ENCODE data around the gene GRB10.

The GRB10 gene

GRCh38 chr7:50662996-50663395, 119.7 kb downstream of the GRB10 start:
- in situ Hi-C loops (cut with HindIII; ENCODE audit: low pct_ligation_motif_present, low sequenced_read_pairs), result no loop called here
- Histone ChIP-seq H3K27ac (no peak overlapping the region), H3K27me3 (replicated peaks) (no peaks in the 10 kb centered on the region), H3K4me3 (ENCODE audit: low read depth, low read length) (no peak overlapping the region), H3K36me3 (replicated peaks) (peaks cover 35% of the 10 kb centered on the region)
- DNase-seq, result no peak
- no peak for TF ChIP-seq CTCF (IDR thresholded peaks at IDR 0.05; ENCODE audit: low read depth, low read length, missing control alignments)

DNA sequence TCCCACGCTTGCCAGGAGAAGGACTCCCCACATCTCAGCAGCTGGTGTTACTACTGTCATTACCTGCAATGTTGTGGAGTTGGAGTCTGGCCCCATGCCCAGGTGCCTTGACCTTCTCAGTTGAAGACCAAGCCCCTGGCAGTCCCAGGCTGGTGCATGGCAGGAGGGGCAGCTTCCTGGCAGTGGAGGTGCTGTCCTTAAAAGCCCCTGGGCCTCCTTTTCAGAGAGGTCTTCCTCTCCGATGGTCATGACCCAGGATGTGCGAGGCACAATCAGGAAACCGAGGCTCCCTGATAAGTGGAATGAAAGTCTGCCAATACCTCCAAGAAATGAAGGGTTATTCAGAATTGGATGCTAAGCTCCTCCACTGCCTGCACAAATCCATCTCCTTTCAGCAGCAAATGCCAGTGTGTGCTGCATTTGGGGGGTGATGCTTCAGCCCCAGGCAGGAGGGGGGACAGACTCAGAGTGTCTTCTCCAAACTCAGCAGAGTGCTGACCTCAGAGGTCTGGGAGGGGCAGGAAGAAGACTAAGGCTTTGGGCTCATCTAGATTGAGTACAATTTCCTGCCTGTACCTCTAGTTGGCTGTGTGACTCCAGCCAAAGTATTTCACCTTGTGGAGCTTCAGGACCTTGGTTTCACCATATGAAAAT, 120.5 kb downstream of the GRB10 start:
- H3K4me3 ChIP-seq (ENCODE audit: low read depth, low read length), result no peak overlapping the region
- TF ChIP-seq CTCF (IDR thresholded peaks at IDR 0.05; ENCODE audit: low read depth, low read length, missing control alignments), result no peak
- H3K27ac ChIP-seq, result no peak overlapping the region
- DNase-seq, result no peak
- in situ Hi-C loops (cut with HindIII; ENCODE audit: low pct_ligation_motif_present, low sequenced_read_pairs), result no loop called here
- no peaks in the 10 kb centered on the region for H3K27me3 ChIP-seq (replicated peaks)
- peaks cover 34% of the 10 kb centered on the region for H3K36me3 ChIP-seq (replicated peaks)

DNA sequence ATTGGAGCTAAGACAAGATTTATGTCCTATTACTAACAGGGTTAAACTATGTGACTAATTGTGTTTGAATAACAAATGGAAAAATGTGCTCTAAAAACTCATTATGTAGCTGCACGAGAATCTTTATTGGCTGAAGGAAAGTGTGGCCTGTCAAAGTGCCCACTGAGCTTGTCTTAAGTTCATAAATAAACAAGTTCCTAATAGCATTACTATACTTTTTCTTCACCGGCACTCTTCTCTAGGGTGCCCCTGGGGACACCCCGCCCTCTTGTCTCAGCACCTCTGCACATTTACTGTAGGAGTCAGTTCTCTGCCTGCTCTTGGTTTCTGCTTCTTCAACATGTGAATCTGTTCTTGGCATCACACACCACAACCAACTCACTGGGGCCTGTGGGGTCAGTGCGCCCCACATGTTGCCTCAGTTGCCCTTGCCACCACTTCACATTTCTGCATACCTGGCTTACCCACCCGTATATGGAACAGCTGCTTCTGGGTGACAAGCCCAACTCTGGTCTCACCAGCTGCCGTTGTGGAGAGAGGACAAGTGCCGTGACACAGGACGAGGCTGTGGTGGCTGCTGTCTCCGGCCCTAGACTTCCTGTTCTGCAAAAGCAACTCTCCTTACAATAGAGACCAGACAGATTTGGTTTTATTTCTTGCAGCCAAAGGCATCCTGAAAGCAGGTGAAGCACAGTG, 121.2 kb downstream of the GRB10 start:
- Histone ChIP-seq H3K36me3 (replicated peaks) (peaks cover 34% of the 10 kb centered on the region), H3K4me3 (ENCODE audit: low read depth, low read length) (no peak overlapping the region), H3K27ac (no peak overlapping the region), H3K27me3 (replicated peaks) (no peaks in the 10 kb centered on the region)
- DNase-seq, result no peak
- in situ Hi-C loops (cut with HindIII; ENCODE audit: low pct_ligation_motif_present, low sequenced_read_pairs), result no loop called here
- TF ChIP-seq CTCF (IDR thresholded peaks at IDR 0.05; ENCODE audit: low read depth, low read length, missing control alignments), result no peak

DNA sequence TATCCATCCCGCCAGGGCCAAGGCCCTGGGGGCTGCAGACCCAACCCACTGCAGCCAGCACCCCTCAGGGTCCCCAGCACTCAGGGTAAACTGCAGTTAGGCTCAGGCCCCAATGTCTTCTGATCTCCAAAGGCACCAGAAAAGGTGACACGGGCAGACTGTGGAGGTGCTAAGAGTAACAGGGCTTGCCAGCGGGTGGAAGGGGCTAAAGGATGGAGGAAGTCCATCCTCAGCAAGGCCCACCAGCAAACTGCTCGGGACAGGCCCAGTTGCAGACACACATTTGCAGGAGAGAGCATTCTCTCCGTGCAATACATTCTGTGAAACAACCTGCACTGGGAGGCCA, 121.9 kb downstream of the GRB10 start:
- in situ Hi-C loops (cut with HindIII; ENCODE audit: low pct_ligation_motif_present, low sequenced_read_pairs), result no loop called here
- no peak overlapping the region for H3K27ac ChIP-seq
- no peak for DNase-seq
- H3K36me3 ChIP-seq (replicated peaks), result peaks cover 34% of the 10 kb centered on the region
- H3K27me3 ChIP-seq (replicated peaks), result no peaks in the 10 kb centered on the region
- TF ChIP-seq CTCF (IDR thresholded peaks at IDR 0.05; ENCODE audit: low read depth, low read length, missing control alignments), result no peak
- no peak overlapping the region for H3K4me3 ChIP-seq (ENCODE audit: low read depth, low read length)

GRCh38 chr7:50660040-50660829, 122.5 kb downstream of the GRB10 start:
- Histone ChIP-seq H3K27ac (no peak overlapping the region), H3K36me3 (replicated peaks) (peaks cover 34% of the 10 kb centered on the region), H3K4me3 (ENCODE audit: low read depth, low read length) (no peak overlapping the region), H3K27me3 (replicated peaks) (no peaks in the 10 kb centered on the region)
- DNase-seq, result no peak
- TF ChIP-seq CTCF (IDR thresholded peaks at IDR 0.05; ENCODE audit: low read depth, low read length, missing control alignments), result no peak
- in situ Hi-C loops (cut with HindIII; ENCODE audit: low pct_ligation_motif_present, low sequenced_read_pairs), result no loop called here
